ENCODE data around the gene PACSIN1. TPM values are rescaled to one million over a fixed set of nuclear protein-coding genes. Genes with fewer than 3 reads are reported as not detected.

PACSIN1 gene
- total RNA-seq, 2 experiments from 2014 or later, result 19.3 to 88.4 TPM

DNA sequence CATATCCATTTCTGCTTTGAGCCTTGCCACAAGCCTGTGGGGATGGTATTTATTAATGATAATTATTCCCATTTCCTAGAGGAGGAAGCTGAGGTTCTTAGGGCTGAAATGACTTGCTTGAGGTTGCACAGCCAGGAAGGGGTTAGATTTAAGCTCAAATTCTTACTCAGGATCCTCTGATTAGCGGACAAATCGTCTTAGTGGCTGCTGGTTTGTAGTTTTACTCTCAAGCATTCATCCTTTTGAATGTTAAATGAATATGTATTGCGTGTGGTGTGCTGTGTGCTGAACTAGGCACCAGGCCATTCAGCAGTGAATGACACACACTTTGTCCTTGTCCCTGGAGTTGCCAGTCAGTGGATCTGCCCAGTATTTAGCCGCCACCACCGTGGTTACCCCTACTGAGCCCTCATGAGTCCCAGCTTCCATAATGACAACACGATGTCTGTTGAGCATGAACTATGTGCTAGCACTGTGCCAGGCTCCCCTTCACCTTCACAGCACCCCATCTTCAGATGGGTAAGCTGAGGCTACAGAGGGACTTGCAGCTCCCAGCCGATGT lies 10.0 kb downstream of the PACSIN1 start:
- Histone ChIP-seq H4K20me1 (ENCODE audit: insufficient read depth, low read length) (no peaks in the 10 kb centered on the region), H3K4me3 (ENCODE audit: low read depth, low read length, poor library complexity, severe bottlenecking) (no peak overlapping the region), H3K4me1 (ENCODE audit: insufficient read depth, low read length, poor library complexity, severe bottlenecking) (peaks cover 56% of the 10 kb centered on the region), H3K27ac (ENCODE audit: low read depth, low read length, poor library complexity, severe bottlenecking) (peak overlapping the region; percentile 10), H3K36me3 (ENCODE audit: insufficient read depth, low read length) (peaks cover 20% of the 10 kb centered on the region), H2AFZ (ENCODE audit: low read length) (no peak overlapping the region), H3K9me2 (ENCODE audit: insufficient read depth, low read length) (no peaks in the 10 kb centered on the region), H3K79me2 (ENCODE audit: insufficient read depth, low read depth, low read length) (peaks cover 86% of the 10 kb centered on the region; the same call in 1 of the 2 replicates), H3K9me3 (ENCODE audit: low read length) (no peaks in the 10 kb centered on the region), H3K4me2 (ENCODE audit: low read length) (peak overlapping the region; percentile 66; the same call in 1 of the 2 replicates)
- intact Hi-C loops (cut with micrococcal nuclease; ENCODE audit: unreplicated experiment), result no loop called here
- DNase-seq (ENCODE audit: low spot score), result no peak
- no TSS peak for BruUV-seq (replicated peaks)
- CTCF ChIA-PET (ENCODE audit: unreplicated experiment), result interaction anchor here (0.6 to 1.2 kb wide), 2 partner anchors 10 to 421 kb away, joined by 3 to 4 read pairs; partner anchors contain the start of gene PACSIN1
- POLR2A ChIA-PET, result interaction anchor here (0.6 to 1.5 kb wide), 2 partner anchors 10 to 98 kb away, joined by 3 to 7 read pairs; partner anchors contain the start of gene PACSIN1
- TF ChIP-seq, protein P1, sequence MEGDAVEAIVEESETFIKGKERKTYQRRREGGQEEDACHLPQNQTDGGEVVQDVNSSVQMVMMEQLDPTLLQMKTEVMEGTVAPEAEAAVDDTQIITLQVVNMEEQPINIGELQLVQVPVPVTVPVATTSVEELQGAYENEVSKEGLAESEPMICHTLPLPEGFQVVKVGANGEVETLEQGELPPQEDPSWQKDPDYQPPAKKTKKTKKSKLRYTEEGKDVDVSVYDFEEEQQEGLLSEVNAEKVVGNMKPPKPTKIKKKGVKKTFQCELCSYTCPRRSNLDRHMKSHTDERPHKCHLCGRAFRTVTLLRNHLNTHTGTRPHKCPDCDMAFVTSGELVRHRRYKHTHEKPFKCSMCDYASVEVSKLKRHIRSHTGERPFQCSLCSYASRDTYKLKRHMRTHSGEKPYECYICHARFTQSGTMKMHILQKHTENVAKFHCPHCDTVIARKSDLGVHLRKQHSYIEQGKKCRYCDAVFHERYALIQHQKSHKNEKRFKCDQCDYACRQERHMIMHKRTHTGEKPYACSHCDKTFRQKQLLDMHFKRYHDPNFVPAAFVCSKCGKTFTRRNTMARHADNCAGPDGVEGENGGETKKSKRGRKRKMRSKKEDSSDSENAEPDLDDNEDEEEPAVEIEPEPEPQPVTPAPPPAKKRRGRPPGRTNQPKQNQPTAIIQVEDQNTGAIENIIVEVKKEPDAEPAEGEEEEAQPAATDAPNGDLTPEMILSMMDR (conservative IDR thresholded peaks at IDR 0.05; ENCODE audit: low read length), result no peak
- no peak for TF ChIP-seq EZH2phosphoT487 (IDR thresholded peaks at IDR 0.05; ENCODE audit: borderline replicate concordance, low read depth, low read length)

DNA sequence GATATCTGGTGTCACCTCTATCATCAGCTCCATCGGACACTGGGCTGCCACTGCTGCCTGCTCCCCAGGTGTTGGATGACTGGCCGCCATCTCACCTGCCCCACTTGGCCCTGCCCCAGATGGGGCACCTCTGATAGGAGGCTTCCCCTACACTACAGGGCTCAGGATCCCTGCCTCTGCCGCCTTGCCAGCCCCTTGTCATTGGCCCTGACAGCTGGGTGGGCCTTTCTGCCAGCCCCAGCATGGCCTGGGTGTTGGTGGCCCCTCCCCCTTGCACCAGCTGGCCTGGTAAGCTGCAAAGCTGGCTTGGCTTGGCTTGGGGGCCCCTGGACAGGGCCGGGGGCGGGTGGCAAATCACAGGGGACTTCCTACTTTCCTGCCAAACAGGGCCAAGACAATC lies 10.6 kb downstream of the PACSIN1 start:
- H3K79me2 ChIP-seq (ENCODE audit: insufficient read depth, low read depth, low read length), result peaks cover 84% of the 10 kb centered on the region; the same call in 1 of the 2 replicates
- BruUV-seq (replicated peaks), result no TSS peak
- no peaks in the 10 kb centered on the region for H3K9me2 ChIP-seq (ENCODE audit: insufficient read depth, low read length)
- ChIA-PET POLR2A (interaction anchor here (0.6 to 1.5 kb wide), 2 partner anchors 11 to 98 kb away, joined by 3 to 7 read pairs; partner anchors contain the start of gene PACSIN1), CTCF (ENCODE audit: unreplicated experiment) (interaction anchor here (0.6 to 1.2 kb wide), 2 partner anchors 11 to 421 kb away, joined by 3 to 4 read pairs; partner anchors contain the start of gene PACSIN1)
- intact Hi-C loops (cut with micrococcal nuclease; ENCODE audit: unreplicated experiment), result no loop called here
- H3K9me3 ChIP-seq (ENCODE audit: low read length), result no peaks in the 10 kb centered on the region
- no peaks in the 10 kb centered on the region for H4K20me1 ChIP-seq (ENCODE audit: insufficient read depth, low read length)
- no peak overlapping the region for H3K4me3 ChIP-seq (ENCODE audit: low read depth, low read length, poor library complexity, severe bottlenecking)
- peak overlapping the region; percentile 11 for H3K27ac ChIP-seq (ENCODE audit: low read depth, low read length, poor library complexity, severe bottlenecking)
- peaks cover 60% of the 10 kb centered on the region for H3K4me1 ChIP-seq (ENCODE audit: insufficient read depth, low read length, poor library complexity, severe bottlenecking)
- H3K4me2 ChIP-seq (ENCODE audit: low read length), result peak overlapping the region; percentile 66
- no peak overlapping the region for H2AFZ ChIP-seq (ENCODE audit: low read length)
- H3K36me3 ChIP-seq (ENCODE audit: insufficient read depth, low read length), result peaks cover 20% of the 10 kb centered on the region
- DNase-seq (ENCODE audit: low spot score), result no peak
- TF ChIP-seq EZH2phosphoT487 (IDR thresholded peaks at IDR 0.05; ENCODE audit: borderline replicate concordance, low read depth, low read length), result no peak
- TF ChIP-seq, protein P1 (conservative IDR thresholded peaks at IDR 0.05; ENCODE audit: low read length), result no peak

DNA sequence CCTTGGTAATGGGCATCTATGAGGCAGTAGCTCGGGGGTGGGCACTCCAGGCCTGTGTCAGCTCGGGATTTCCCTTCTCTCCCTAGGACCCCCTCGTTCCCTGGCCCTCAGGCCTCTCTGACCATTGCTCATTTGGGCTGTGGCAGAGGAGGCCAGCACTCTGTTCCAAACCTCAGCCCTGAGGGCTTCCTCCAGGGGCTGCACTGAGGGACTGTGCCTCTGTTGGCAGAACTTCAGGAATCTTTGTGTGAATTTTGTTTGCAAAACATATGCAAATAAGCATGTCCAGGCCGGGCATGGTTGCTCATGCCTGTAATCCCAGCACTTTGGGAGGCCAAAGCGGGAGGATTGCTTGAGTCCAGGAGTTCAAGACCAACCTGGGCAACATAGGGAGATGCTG lies 11.0 kb downstream of the PACSIN1 start:
- no peak overlapping the region for H3K4me3 ChIP-seq (ENCODE audit: low read depth, low read length, poor library complexity, severe bottlenecking)
- no peak for DNase-seq (ENCODE audit: low spot score)
- H3K79me2 ChIP-seq (ENCODE audit: insufficient read depth, low read depth, low read length), result peaks cover 79% of the 10 kb centered on the region; the same call in 1 of the 2 replicates
- BruUV-seq (replicated peaks), result no TSS peak
- peaks cover 17% of the 10 kb centered on the region for H3K36me3 ChIP-seq (ENCODE audit: insufficient read depth, low read length)
- H3K4me2 ChIP-seq (ENCODE audit: low read length), result peak overlapping the region; percentile 66
- no peaks in the 10 kb centered on the region for H3K9me3 ChIP-seq (ENCODE audit: low read length)
- no peaks in the 10 kb centered on the region for H3K9me2 ChIP-seq (ENCODE audit: insufficient read depth, low read length)
- H3K27ac ChIP-seq (ENCODE audit: low read depth, low read length, poor library complexity, severe bottlenecking), result peak overlapping the region; percentile 11
- H4K20me1 ChIP-seq (ENCODE audit: insufficient read depth, low read length), result no peaks in the 10 kb centered on the region
- H2AFZ ChIP-seq (ENCODE audit: low read length), result no peak overlapping the region
- H3K4me1 ChIP-seq (ENCODE audit: insufficient read depth, low read length, poor library complexity, severe bottlenecking), result peaks cover 60% of the 10 kb centered on the region
- TF ChIP-seq, protein P1 (conservative IDR thresholded peaks at IDR 0.05; ENCODE audit: low read length), result no peak
- TF ChIP-seq EZH2phosphoT487 (IDR thresholded peaks at IDR 0.05; ENCODE audit: borderline replicate concordance, low read depth, low read length), result no peak
- CTCF ChIA-PET (ENCODE audit: unreplicated experiment), result no interaction called here
- intact Hi-C loops (cut with micrococcal nuclease; ENCODE audit: unreplicated experiment), result no loop called here
- POLR2A ChIA-PET, result no interaction called here

Data from OCI-LY7 (cell line).